Measurements from ENCODE around the gene BBS9.
"Not testable (repeated sequence)": the region's sequence is repeated elsewhere in the genome, so short reads cannot be mapped to it uniquely, and the experiment has no call there.

The BBS9 gene

GRCh38 chr7:33195264-33195663 lies 65.9 kb downstream of the BBS9 start:
- no peak for DNase-seq (ENCODE audit: low read depth in 2 of 2)

DNA sequence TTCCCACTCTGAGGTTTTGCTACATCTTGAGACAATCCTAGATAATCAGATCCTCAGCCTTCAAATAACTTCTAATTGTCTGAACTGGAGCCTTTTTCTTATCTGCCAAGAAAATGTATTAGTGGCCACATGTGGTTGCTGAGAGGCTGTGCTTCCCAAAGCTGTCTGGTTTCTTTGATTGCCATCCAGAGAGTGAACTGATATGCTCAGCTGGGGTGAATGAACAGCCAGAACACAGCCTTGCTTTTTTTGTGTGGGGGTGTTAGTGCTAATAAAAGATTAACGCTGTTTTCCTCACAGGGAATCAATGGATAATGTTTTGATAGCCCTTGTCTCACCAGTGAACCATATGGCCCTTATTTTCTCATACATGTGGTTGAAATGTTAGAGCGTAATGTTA lies 66.9 kb downstream of the BBS9 start:
- no peak for DNase-seq (ENCODE audit: low read depth in 2 of 2)

DNA sequence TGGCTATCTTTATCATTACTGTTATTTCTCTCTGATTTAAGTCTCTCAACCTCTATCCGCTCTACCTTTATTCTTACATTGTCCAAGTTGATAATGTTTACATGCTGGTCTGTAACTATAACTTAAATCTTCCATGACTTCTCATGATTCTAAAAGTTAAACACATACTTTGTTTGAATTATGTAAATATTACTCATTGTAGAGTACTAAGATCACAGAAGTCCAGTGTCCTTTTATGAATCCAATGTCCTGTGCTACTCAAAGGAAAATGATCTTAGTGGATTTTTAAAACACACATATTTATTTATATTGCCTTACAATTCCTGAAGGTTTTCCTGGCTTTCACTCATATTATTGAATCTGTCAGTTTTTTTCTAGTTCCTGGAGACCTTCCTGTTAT lies 70.9 kb downstream of the BBS9 start:
- DNase-seq (ENCODE audit: low read depth in 2 of 2) = no peak

DNA sequence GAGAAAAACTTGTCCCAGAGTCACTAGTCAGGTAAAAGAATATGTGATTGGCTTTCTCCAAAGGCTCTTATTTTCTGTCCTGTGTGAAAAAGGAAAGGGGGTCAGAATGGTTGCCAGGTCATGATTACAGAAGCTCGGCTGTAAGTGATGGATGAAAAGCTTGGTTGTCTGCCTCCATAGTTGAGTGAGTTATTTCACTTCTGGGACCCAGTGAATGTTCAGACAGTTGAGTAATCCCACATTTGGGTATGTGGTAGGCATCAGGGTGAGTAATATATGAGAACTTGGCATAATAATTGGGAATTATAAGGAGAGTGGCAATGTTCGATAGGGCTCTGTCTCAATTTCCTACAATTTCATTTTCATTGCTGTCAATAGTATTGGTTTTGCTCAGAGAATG lies 72.5 kb downstream of the BBS9 start:
- no peak for DNase-seq (ENCODE audit: low read depth in 2 of 2)

DNA sequence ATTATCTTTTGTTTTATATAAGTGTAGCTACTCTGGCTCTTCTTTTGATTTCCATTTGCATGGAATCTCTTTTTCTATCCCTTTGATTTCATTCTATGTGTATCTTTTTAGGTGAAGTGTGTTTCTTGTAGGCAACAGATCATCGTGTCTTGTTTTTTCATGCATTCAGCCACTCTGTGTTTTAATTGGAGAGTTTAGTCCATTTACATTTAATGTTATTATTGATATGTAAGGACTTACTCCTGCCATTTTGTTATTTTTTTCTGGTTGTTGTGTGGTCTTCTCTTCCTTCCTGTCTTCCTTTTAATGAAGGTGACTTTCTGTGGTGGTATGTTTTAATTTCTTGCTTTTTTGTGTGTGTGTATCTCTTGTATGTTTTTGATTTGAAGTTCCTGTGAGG lies 81.6 kb downstream of the BBS9 start:
- no peak for DNase-seq (ENCODE audit: low read depth in 2 of 2)

- DNase-seq (ENCODE audit: low read depth in 2 of 2) = no peak
Observed at GRCh38 chr7:33212144-33212543, 82.8 kb downstream of the BBS9 start.

DNA sequence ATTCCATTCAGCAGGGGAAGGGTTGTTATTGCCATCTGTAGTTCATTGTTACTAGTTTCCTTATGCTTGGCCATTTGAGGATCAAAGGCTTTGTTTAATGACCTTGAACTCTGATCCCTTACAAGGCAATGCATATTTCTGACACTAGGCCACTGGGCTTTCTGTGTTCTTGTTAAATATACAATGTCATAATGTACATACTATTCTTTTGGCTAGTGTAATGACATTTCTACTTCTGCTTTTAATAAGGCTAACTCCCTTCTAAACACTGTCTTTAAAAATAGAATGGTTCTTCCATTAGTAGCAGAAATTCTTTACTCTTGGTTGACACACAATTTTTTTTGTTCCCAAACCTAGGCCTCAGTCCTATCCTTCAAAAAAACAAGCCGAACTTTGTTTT lies 86.6 kb downstream of the BBS9 start:
- DNase-seq (ENCODE audit: low read depth in 2 of 2) = no peak

- no peak for DNase-seq (ENCODE audit: low read depth in 2 of 2)
Observed at GRCh38 chr7:33217595-33217994, 88.2 kb downstream of the BBS9 start.

DNA sequence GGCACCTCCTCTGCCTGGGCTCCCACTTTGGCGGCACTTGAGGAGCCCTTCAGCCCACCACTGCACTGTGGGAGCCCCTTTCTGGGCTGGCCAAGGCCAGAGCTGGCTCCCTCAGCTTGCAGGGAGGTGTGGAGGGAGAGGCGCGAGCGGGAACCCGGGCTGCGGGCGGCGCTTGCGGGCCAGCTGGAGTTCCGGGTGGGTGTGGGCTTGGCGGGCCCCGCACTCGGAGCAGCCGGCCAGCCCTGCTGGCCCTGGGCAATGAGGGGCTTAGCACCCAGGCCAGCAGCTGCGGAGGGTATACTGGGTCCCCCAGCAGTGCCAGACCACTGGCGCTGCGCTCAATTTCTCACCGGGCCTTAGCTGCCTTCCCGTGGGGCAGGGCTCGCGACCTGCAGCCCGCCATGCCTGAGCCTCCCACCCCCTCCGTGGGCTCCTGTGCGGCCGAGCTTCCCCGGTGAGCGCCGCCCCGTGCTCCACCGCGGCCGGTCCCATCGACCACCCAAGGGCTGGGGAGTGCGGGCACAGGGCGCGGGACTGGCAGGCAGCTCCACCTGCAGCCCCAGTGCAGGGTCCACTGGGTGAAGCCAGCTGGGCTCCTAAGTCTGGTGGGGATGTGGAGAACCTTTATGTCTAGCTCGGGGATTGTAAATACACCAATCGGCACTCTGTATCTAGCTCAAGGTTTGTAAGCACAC lies 89.6 kb downstream of the BBS9 start:
- not testable (repeated sequence) for DNase-seq (ENCODE audit: low read depth in 2 of 2)

DNA sequence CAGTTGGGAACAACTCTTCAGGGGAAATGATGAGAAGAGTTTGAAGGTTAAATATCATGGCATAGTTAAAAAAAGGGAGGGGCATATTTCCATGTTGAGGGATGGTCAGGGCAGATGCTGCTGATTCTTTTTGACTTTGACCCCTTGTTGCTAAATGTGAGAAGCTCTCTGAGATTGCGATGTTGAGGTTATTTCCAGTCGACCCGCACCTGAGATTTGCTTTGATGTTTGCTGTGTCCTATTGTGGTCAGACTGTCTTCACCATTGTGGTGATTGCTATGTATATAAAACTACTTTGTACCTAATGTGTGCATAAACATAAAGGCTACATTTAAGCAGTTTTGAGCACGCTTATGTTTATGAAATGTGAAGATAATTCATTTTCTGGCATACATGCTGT lies 90.9 kb downstream of the BBS9 start:
- DNase-seq (ENCODE audit: low read depth in 2 of 2) = no peak

DNA sequence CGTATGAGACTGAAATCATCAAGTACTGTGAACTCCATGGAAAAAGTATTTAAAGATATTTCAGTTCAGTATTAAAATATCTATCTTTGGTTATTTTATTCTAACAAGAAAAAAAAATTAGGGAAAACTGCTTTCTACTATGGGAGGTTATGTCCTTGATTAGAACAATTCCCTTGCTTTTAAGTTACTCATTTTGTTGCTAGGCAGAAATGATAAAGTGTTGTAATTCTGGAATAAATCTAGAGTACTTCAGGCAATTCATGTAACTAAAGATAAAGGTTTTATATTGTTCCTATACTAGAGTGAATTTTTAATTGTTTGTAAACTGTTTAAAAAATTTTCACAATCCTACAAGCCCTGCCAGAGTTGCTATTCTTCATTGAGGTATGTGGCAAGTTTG lies 92.0 kb downstream of the BBS9 start:
- no peak for DNase-seq (ENCODE audit: low read depth in 2 of 2)

DNA sequence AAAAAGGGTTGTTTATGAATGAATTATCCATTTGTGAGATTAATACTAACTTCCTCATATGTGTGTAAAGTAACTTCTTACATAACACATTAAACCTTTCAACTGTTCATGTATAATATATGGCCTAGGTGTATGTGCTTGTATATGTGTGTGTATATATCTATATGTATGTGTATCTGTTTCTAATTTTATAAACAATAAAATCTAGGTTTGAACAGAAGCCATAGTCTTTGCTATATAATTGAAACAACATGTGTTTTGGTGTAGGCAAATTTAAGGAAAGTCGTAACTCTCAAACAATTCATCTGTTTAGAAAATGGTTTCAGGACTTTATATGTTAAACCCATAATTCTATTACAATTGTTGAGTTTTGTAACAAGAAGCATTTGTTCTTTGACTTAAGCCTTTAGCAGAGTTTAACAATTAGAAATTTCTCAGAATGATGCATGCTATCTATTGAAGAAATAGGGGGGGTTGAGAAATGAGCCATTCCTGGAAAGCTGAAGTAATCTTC lies 103.3 kb downstream of the BBS9 start:
- no peak for DNase-seq (ENCODE audit: low read depth in 2 of 2)

- no peak for DNase-seq (ENCODE audit: low read depth in 2 of 2)
Observed at GRCh38 chr7:33233659-33234058, 104.3 kb downstream of the BBS9 start.

GRCh38 chr7:33237036-33237435 lies 107.7 kb downstream of the BBS9 start:
- DNase-seq (ENCODE audit: low read depth in 2 of 2) = no peak

DNA sequence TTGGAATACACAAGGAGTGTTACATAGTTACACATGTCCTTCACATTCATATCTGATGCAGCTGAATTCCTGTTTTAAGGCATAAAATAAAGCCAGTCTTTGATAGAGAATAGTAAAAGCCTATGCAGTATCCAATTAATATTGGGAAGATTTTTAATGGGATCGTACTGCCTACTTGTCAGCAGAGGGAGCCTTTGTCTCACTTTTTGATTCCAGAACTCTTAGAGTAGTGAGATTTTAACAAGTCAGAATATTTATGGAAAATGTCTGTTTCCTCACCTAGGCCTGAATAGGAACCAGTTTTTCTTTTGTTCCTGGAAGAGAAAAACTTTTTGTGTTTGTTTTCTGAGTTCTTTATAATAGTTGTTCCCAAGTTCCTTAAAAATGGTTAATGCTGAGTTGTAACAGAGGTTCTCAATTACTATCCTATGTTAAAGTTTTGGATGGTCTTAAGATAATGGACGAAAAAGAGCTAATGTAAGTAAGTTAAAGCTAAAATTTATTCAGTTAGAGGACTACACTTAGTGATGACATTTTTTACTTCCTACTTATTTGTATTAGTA lies 114.0 kb downstream of the BBS9 start:
- no peak for DNase-seq (ENCODE audit: low read depth in 2 of 2)

- no peak for DNase-seq (ENCODE audit: low read depth in 2 of 2)
Observed at GRCh38 chr7:33248671-33249070, 119.3 kb downstream of the BBS9 start.

- DNase-seq (ENCODE audit: low read depth in 2 of 2) = no peak
Observed at GRCh38 chr7:33250421-33250871, 121.1 kb downstream of the BBS9 start.

DNA sequence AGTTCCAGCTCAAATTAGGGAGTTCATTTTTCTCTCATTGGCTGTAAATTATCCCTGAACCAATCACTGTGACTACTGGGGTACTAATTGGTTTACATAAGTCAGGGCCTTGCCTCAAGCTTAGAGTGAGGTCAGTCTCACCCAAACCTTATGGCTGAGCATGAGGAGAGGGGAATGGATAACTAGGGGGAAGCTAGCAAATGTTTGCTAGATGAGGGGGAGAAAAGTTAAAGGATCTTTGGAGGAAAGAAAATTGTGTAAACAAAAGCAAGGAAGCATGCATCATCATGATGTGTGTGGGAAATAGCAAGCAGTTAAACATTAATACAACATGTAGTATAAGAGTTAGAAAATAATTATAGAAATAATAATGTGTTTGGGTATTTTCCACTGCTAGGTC lies 121.9 kb downstream of the BBS9 start:
- DNase-seq (ENCODE audit: low read depth in 2 of 2) = no peak

DNA sequence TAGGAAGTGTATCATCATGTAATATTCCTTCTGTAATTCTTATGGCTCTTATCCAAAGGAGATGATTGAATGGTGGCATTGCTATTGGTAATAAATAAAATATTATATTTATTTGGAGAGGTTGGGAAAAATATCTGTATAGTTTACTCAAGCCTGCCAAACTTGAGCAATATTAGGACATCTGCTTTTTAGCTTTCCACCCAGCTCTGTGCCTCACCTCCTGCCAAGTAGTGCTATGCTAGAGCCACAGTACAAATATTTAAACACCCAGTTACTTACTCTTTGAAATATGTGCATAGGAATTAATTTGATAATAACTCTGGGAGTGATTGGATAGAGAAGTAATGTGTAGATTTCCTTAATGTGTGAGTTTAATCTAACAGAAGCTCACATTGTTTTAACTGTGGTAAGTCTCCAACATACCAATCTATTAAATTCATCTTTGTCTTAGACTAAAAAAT lies 129.2 kb downstream of the BBS9 start:
- no peak for DNase-seq (ENCODE audit: low read depth in 2 of 2)

- no peak for DNase-seq (ENCODE audit: low read depth in 2 of 2)
Observed at GRCh38 chr7:33261585-33261984, 132.2 kb downstream of the BBS9 start.

DNA sequence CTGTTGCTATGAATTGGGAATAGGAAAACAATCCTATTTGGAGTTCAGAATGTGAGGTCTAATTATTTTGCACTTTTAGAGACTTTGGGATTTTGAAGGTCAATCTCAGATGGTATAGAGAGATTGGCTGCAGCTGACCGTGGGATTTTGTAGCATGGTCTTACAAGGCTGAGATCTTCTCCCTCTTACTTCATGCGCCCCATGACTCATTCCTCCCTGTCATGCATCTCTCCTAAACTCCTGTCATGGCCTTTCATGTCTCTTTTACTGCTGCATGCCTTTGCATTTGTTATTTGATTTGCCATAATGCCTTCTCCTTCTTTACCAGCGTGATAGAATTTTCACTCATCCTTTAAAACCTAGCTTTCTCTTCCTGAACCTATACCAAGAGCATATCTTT lies 133.1 kb downstream of the BBS9 start:
- DNase-seq (ENCODE audit: low read depth in 2 of 2) = no peak

DNA sequence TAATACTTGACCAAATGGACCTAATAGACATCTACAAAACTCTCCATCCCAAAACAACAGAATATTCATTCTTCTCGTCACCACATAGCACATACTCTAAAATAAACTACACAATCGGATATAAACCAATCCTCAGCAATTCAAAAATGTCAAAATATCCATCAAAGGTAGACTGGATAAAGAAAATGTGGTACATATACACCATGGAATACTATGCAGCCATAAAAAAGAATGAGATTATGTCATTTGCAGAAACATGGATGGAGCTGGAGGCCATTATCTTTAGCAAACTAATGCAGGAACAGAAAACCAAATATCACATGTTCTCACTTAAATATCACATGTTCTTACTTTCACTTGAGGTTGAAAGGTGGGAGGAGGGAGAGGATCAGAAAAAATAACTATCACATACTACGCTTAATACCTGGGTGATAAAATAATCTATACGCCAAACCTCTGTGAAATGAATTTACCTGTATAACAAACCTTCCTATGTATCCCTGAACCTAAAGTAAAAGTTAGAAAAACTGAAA lies 142.5 kb downstream of the BBS9 start:
- DNase-seq (ENCODE audit: low read depth in 2 of 2) = not testable (repeated sequence)

DNA sequence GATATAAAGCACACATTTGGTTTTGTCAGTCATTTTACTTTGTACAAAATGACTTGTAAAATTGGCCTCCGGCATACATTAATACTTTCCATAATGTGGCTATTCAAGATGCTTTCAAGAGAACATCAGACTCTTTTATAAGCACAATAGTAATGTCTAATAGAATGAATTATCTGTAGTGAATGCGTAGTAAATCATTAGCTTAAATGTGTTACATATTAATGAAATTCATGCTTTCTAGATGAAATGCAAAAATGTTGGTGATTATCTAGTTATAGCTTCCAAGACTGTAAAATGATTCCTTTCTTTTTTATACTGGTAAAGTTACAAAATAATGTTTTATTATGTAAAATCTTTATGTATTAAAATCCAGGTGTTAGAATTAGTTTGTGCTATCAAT lies 144.0 kb downstream of the BBS9 start:
- DNase-seq (ENCODE audit: low read depth in 2 of 2) = no peak

Data from stimulated activated CD8-positive, alpha-beta memory T cell treated with anti-CD3 and anti-CD28 coated beads, Interleukin-7, amount 100 ng/mL, for 4 hours (primary cell).